ENCODE measurements around the gene RIMKLB.

Gene RIMKLB

DNA sequence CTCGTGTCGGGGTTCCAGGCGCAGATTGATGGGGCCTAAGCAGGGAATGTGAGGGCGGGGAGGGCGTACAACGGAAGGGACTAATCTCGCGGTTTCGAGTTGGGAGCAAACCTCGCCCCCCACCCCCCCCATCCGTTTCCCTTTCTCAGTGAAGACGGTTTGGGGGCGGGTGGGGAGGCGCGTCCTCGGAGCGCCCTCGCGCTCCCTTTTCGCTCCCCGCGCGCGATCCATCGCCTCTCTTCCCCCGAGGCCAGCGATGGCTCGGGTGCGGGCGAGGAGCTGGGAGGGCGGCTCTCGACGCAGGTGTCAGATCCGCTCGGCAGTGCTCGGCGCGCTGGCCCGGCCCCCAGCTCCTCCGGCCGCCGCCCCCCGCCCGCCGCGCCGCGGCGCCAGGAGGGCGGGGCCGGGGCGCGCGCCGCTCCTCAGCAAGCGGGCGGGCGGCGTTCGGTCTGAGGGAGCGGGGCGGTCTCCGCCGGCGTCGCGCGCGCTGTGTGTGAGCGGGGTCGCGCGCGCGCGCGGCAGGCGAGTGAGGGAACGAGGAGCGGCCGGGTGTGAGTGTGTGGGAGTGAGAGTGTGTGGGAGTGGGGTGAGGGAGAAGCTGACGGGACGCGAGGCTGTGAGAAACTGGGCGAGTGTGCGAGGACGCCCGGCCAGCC is at the start of gene RIMKLB:
RIMKLB (plus strand) TSS at position 516 of the 656 bp plus-strand sequence. CDS start 15,876 bp downstream, outside the sequence.
- peak; percentile 28 to 71 (median 31) for DNase-seq (ENCODE audit: low read depth in 2 of 3, low spot score in 1 of 3)

GRCh38 chr12:8648576-8649205 is 49.1 kb upstream of the RIMKLB start:
- DNase-seq (ENCODE audit: low read depth in 2 of 3, low spot score in 1 of 3): peak; percentile 68 to 73 (median 69)

- DNase-seq (ENCODE audit: low read depth in 2 of 3, low spot score in 1 of 3): no peak
Observed at GRCh38 chr12:8655421-8655820, 42.4 kb upstream of the RIMKLB start.

GRCh38 chr12:8658346-8658745 is 39.4 kb upstream of the RIMKLB start:
- no peak for DNase-seq (ENCODE audit: low read depth in 2 of 3, low spot score in 1 of 3)

DNA sequence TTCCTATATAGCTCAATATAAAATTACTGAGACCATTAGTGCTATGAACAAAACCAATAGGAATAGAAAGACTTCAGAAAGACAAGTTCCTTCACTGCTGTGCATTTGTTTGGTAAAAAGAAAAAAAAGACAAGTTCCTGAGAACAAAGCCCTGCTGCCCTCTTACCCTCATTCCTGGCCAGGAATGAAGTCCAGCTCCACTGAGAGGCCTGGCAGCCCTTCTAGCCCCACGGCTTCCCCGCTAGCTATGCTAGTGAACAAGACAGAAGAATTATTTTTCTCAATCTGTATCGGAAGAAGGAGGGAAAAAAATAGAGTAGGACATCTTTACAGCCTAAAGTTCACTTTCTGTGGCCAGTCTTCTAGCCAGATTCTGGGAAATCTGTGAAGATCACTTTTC is 36.8 kb upstream of the RIMKLB start:
- no peak for DNase-seq (ENCODE audit: low read depth in 2 of 3, low spot score in 1 of 3)

GRCh38 chr12:8661751-8662150 is 36.0 kb upstream of the RIMKLB start:
- DNase-seq (ENCODE audit: low read depth in 2 of 3, low spot score in 1 of 3): no peak

DNA sequence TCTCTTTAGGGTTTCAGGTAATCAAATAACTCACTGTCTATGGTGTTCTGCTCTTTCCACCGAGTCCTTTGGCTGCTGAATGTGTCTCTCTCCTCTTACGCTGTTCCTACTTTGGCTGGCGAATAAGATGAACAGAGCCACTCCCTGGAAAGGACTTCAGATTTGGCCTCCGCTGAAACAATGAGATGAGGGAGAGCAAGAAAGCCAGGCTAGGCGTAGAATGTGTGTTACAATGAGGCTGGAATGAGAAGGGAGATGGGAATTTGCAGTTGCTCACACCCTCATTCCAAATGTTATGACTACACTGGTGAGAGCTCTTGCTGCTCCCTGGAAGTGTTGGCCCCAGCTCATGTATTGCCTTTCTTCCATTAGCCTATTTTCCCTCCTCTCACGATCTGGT is 35.2 kb upstream of the RIMKLB start, which contains the start of gene MFAP5:
MFAP5 (minus strand) TSS at position 234 of the 400 bp plus-strand sequence. CDS start 722 bp downstream, outside the sequence.
- DNase-seq (ENCODE audit: low read depth in 2 of 3, low spot score in 1 of 3): no peak

DNA sequence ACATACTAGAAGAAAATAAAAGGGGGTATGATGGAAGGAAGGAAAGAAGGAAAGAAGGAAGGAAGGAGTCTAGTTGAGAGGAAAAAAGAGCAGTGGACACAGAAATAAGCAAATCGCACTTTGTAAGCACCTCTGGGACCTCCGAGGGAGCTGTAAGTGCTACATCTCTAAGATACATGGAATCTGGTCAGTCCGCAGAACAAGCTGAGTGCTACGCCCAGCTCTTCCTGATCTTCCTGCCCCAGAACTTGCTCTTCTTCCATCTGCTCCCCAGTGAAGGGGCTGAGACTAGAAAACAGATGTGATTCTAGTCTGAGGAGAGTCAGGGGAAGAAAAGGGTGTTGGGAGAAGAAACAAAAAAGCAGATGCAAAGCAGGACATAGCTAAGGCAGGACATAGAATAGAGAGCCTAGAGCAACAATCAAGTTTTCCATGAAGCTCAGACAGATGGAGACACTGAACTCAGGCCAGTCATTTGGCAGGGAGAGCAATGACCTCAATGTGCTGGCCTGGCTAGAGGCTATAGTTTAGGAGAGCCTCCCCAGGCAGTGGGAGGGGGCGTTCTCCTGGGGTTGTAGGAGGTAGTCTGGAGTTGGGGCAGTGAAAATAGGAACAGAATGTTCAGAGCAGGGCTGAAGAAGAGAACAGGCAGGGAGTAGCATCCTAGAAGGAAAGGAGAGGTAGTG is 33.4 kb upstream of the RIMKLB start:
- no peak for DNase-seq (ENCODE audit: low read depth in 2 of 3, low spot score in 1 of 3)

- no peak for DNase-seq (ENCODE audit: low read depth in 2 of 3, low spot score in 1 of 3)
Observed at GRCh38 chr12:8665759-8666158, 32.0 kb upstream of the RIMKLB start.

GRCh38 chr12:8667270-8667669 is 30.5 kb upstream of the RIMKLB start:
- DNase-seq (ENCODE audit: low read depth in 2 of 3, low spot score in 1 of 3): no peak

DNA sequence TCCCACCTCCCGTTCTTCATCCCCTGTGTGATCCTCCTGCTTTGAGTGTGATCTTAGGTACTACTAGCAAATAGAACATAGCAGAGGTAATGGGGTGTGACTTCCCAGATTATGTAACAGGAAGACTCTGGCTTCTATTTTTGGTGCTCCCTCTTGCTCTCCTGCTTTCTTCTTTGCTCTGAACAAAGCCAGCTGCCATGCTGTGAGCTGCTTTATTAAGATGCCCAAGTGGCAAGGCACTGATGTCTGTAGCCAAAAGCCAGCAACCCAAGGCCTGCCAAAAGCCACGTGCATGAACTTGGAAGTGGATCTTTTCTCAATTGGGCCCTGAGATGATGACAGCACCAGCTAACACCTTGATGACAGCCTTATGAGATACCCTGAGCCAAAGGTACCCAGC is 29.4 kb upstream of the RIMKLB start:
- DNase-seq (ENCODE audit: low read depth in 2 of 3, low spot score in 1 of 3): no peak

DNA sequence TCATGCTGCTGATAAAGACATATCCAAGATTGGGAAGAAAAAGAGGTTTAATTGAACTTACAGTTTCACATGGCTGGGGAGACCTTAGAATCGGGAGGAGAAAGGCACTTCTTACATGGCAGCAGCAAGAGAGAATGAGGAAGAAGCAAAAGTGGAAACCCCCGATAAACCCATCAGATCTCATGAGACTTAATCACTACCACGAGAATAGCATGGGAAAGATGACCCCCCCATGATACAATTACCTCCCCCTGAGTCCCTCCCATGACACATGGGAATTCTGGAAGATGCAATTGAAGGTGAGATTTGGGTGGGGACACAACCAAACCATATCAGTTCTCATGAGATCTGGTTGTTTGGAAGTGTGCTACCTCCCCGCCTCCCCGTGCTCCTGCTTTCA is 25.4 kb upstream of the RIMKLB start:
- no peak for DNase-seq (ENCODE audit: low read depth in 2 of 3, low spot score in 1 of 3)

DNA sequence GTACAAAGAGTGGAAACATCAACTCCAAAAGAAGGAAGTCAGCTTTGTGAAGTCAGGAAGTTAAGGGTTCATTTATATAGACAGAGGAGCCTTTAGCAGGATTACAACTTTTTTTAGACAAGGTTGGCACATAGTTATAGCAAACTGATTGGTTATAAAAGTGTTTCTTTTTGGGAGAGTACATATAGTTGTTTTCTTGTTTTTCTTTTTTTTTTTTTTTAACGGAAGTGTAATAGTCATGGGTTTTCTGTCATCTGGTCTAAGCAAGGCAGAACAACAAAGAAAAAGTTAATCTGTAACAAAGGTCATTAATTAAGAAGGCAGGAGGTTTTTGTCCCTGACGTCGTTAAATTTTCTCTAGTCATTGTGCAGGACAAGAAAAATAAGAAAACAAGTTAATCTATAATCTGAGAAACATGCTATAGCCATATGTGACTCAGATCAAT is 22.2 kb upstream of the RIMKLB start:
- no peak for DNase-seq (ENCODE audit: low read depth in 2 of 3, low spot score in 1 of 3)

DNA sequence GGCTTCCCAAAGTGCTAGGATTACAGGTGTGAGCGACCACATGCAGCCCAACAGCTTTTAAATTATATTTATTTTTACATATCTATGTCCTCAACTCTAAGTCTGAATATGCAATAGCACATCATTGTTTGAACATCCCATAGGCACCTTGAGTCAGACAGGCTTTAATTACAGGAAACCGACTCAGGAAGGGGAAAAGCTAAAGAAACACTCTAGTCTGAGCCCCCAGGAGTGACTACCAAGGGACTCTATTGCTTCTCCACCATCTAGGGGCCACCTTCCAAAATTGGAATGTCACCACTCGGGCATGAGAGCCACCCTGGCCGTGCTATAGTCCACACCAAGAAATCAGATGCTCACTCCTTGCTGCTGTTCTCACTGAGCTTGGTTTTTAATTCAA is 21.1 kb upstream of the RIMKLB start:
- no peak for DNase-seq (ENCODE audit: low read depth in 2 of 3, low spot score in 1 of 3)

- no peak for DNase-seq (ENCODE audit: low read depth in 2 of 3, low spot score in 1 of 3)
Observed at GRCh38 chr12:8677362-8677761, 20.4 kb upstream of the RIMKLB start.

GRCh38 chr12:8678661-8679111 is 19.1 kb upstream of the RIMKLB start:
- no peak for DNase-seq (ENCODE audit: low read depth in 2 of 3, low spot score in 1 of 3)

DNA sequence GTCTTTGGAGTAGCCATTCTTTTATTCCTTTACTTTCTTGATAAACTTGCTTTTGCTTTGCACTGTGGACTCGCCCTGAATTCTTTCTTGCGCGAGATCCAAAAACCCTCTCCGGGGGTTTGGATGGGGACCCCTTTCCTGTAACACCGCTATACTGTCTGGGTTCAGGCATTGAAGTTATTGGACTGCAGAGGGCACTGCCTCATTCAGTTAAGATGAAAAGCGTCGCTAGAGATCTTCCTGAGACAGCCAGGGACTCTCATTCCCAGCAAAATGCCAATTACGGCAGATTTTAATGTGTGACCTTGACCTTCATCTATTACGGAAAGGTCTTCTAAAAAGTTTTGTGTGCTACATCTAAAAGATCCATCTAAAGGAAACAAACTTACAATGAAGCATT is 17.3 kb upstream of the RIMKLB start:
- no peak for DNase-seq (ENCODE audit: low read depth in 2 of 3, low spot score in 1 of 3)

DNA sequence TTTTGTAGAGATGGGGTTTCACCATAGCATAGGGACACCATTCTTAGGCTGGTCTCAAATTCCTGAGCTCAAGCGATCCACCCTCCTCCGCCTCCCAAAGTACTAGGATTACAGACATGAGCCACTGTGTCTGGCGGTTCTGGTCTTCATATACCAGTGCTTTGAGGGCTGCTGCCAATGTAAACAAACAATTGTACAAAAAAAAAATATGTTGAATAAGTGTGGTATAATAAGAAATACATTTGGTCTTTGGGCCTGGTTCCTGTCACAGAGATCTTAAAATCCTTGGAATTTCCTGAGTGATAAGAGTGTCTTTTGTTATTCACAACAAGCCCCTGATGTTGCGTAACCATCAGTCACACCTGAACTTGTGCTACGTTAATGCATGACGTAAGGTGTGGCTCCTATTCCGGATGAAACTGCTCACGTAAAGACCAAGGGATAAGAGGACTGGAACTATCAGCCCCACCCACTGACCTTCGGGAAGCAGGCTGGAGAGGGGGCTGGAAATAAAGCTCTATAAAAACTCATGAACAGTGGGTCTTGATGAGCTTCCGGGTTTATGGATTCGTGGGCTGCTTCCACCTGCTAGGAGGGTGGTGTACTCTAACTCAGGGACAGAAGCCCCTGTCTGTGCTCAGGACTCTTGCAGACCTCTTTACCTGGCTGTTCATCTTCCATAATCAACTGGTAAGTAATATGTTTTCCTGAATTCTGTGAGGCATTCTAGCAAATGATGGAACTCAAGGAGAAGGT is 16.5 kb upstream of the RIMKLB start:
- DNase-seq (ENCODE audit: low read depth in 2 of 3, low spot score in 1 of 3): no peak

GRCh38 chr12:8685051-8685450 is 12.7 kb upstream of the RIMKLB start:
- no peak for DNase-seq (ENCODE audit: low read depth in 2 of 3, low spot score in 1 of 3)

GRCh38 chr12:8687846-8688601 is 9.8 kb upstream of the RIMKLB start:
- DNase-seq (ENCODE audit: low read depth in 2 of 3, low spot score in 1 of 3): no peak

GRCh38 chr12:8689681-8690080 is 8.1 kb upstream of the RIMKLB start:
- no peak for DNase-seq (ENCODE audit: low read depth in 2 of 3, low spot score in 1 of 3)

All from stimulated activated CD4-positive, alpha-beta T cell treated with anti-CD3 and anti-CD28 coated beads, Interleukin-12 subunit alpha, Interleukin-12 subunit beta, amount 100 ng/mL, for 48 hours (primary cell).